HEK293 (cell line): Measurements from ENCODE around the gene CYB5R2.
A peak's percentile ranks its signal among the peaks of the same experiment; 100 is the strongest.

ENCODE experiments used
- CTCF ChIA-PET: fragments of 350-600 bp; formaldehyde crosslinking; extraction: SDS; loops from one replicate; lab custom pipeline; 2021; ENCODE audit warnings: antibody characterized with exemption; lab: Yijun Ruan, JAX
- POLR2A ChIA-PET: fragments of 300-600 bp; formaldehyde crosslinking; extraction: SDS; loops from one replicate; lab custom pipeline; 2020; ENCODE audit warnings: antibody characterized with exemption, inconsistent platforms; lab: Yijun Ruan, JAX
- H3K27ac ChIP-seq: fragments of 200-500 bp; sonication (Bioruptor generic); 2 replicates; pipeline ENCODE4 v1.5.1; 2014; ENCODE audit warnings: low read depth, low read length, control low read depth, inconsistent platforms; ENCODE audit errors: extremely low read depth
- H3K36me3 ChIP-seq, 2 experiments: fragments of 200-500 bp in 1 of 2; sonication (Bioruptor generic) in 1 of 2; 1 replicate in 1 of 2; 2 replicates in 1 of 2; pipeline ENCODE4 v1.5.1; 2014 to 2017; ENCODE audit warnings: inconsistent platforms in 2 of 2, low read length in 2 of 2; ENCODE audit not compliant: control insufficient read depth in 2 of 2, insufficient read depth in 1 of 2
- H3K4me1 ChIP-seq: fragments of 200-500 bp; sonication (Bioruptor generic); 2 replicates; pipeline ENCODE4 v1.5.1; 2014; ENCODE audit warnings: mild to moderate bottlenecking, low read length, inconsistent platforms; ENCODE audit not compliant: control insufficient read depth, insufficient read depth
- H3K4me3 ChIP-seq: 2 replicates; pipeline ENCODE4 v1.5.1; 2011; ENCODE audit warnings: low read depth, mild to moderate bottlenecking, control low read depth, low read length, moderate library complexity
- H3K9me3 ChIP-seq: fragments of 200-500 bp; sonication (Bioruptor generic); 2 replicates; pipeline ENCODE4 v1.5.1; 2014; ENCODE audit warnings: low read depth, low read length, inconsistent platforms; ENCODE audit not compliant: control insufficient read depth, insufficient read depth
- KLF8 ChIP-seq: fragments of 450-650 bp; formaldehyde crosslinking; IDR thresholded peaks from 2 replicates; pipeline ENCODE4 v1.5.1; 2016; ENCODE audit warnings: missing biosample characterization, missing genetic modification characterization
- KLF9 ChIP-seq: fragments of 450-650 bp; formaldehyde crosslinking; IDR thresholded peaks from 2 replicates; pipeline ENCODE4 v1.5.1; 2016; ENCODE audit warnings: missing biosample characterization, missing genetic modification characterization, low read depth
- PRDM1 ChIP-seq: fragments of 450-650 bp; formaldehyde crosslinking; IDR thresholded peaks from 2 replicates; pipeline ENCODE4; 2016; ENCODE audit warnings: missing biosample characterization, missing genetic modification characterization
- PRDM6 ChIP-seq: fragments of 450-650 bp; formaldehyde crosslinking; IDR thresholded peaks from 2 replicates; pipeline ENCODE4 v1.5.1; 2017; ENCODE audit warnings: missing biosample characterization, missing genetic modification characterization
- SP2 ChIP-seq: fragments of 450-650 bp; formaldehyde crosslinking; IDR thresholded peaks from 2 replicates; pipeline ENCODE4 v1.5.1; 2016; ENCODE audit warnings: missing biosample characterization, missing genetic modification characterization
- TRIM28 ChIP-seq: IDR thresholded peaks from 2 replicates; pipeline ENCODE4 v1.6.1; 2011; ENCODE audit warnings: low read length, control low read depth, borderline replicate concordance
- YY2 ChIP-seq: fragments of 450-650 bp; formaldehyde crosslinking; IDR thresholded peaks from 2 replicates; pipeline ENCODE4 v1.5.1; 2016; ENCODE audit warnings: missing biosample characterization, missing genetic modification characterization
- ZBTB10 ChIP-seq: fragments of 450-650 bp; formaldehyde crosslinking; IDR thresholded peaks from 2 replicates; pipeline ENCODE4 v1.5.1; 2016; ENCODE audit warnings: missing biosample characterization, missing genetic modification characterization
- ZBTB17 ChIP-seq: fragments of 450-650 bp; formaldehyde crosslinking; IDR thresholded peaks from 2 replicates; pipeline ENCODE4 v1.5.1; 2016; ENCODE audit warnings: missing biosample characterization, missing genetic modification characterization
- ZBTB26 ChIP-seq: fragments of 450-650 bp; formaldehyde crosslinking; optimal IDR thresholded peaks from 2 replicates; pipeline ENCODE3; 2016; ENCODE audit warnings: missing biosample characterization, mild to moderate bottlenecking, missing genetic modification characterization
- ZIC2 ChIP-seq: fragments of 450-650 bp; formaldehyde crosslinking; IDR thresholded peaks from 2 replicates; pipeline ENCODE4 v1.5.1; 2016; ENCODE audit warnings: missing biosample characterization, missing genetic modification characterization
- ZNF132 ChIP-seq: fragments of 450-650 bp; formaldehyde crosslinking; IDR thresholded peaks from 2 replicates; pipeline ENCODE4 v1.5.1; 2017; ENCODE audit warnings: missing biosample characterization, missing genetic modification characterization, borderline replicate concordance
- ZNF133 ChIP-seq: fragments of 450-650 bp; formaldehyde crosslinking; IDR thresholded peaks from 2 replicates; pipeline ENCODE4 v1.5.1; 2016; ENCODE audit warnings: missing biosample characterization, missing genetic modification characterization
- ZNF2 ChIP-seq: fragments of 450-650 bp; formaldehyde crosslinking; IDR thresholded peaks from 2 replicates; pipeline ENCODE4 v1.5.1; 2016; ENCODE audit warnings: missing biosample characterization, missing genetic modification characterization
- ZNF211 ChIP-seq: fragments of 450-650 bp; formaldehyde crosslinking; IDR thresholded peaks from 2 replicates; pipeline ENCODE4 v1.5.1; 2016; ENCODE audit warnings: low read depth, missing biosample characterization, missing genetic modification characterization
- ZNF221 ChIP-seq: fragments of 450-650 bp; formaldehyde crosslinking; IDR thresholded peaks from 2 replicates; pipeline ENCODE4 v1.5.1; 2017; ENCODE audit warnings: missing biosample characterization, missing genetic modification characterization, borderline replicate concordance
- ZNF624 ChIP-seq: fragments of 450-650 bp; formaldehyde crosslinking; IDR thresholded peaks from 2 replicates; pipeline ENCODE4 v1.5.1; 2017; ENCODE audit warnings: missing biosample characterization, missing genetic modification characterization
- ZNF645 ChIP-seq: fragments of 450-650 bp; formaldehyde crosslinking; IDR thresholded peaks from 2 replicates; pipeline ENCODE4; 2016; ENCODE audit warnings: missing biosample characterization, missing genetic modification characterization
- ZNF654 ChIP-seq: fragments of 450-650 bp; formaldehyde crosslinking; IDR thresholded peaks from 2 replicates; pipeline ENCODE4 v1.5.1; 2016; ENCODE audit warnings: low read depth, missing biosample characterization, missing genetic modification characterization
- ZNF76 ChIP-seq: fragments of 450-650 bp; formaldehyde crosslinking; IDR thresholded peaks from 2 replicates; pipeline ENCODE4; 2016; ENCODE audit warnings: low read depth, missing biosample characterization, missing genetic modification characterization, borderline replicate concordance
- ZSCAN16 ChIP-seq: fragments of 450-650 bp; formaldehyde crosslinking; IDR thresholded peaks from 2 replicates; pipeline ENCODE4 v1.5.1; 2016; ENCODE audit warnings: missing biosample characterization, missing genetic modification characterization
- ZSCAN30 ChIP-seq: fragments of 450-650 bp; IDR thresholded peaks from 2 replicates; pipeline ENCODE4 v1.5.1; 2018; ENCODE audit warnings: missing biosample characterization, mild to moderate bottlenecking, missing genetic modification characterization, moderate library complexity
- TF ChIP-seq, protein P1 (sequence below): fragments of 450-650 bp; formaldehyde crosslinking; IDR thresholded peaks from 2 replicates; pipeline ENCODE4 v1.5.1; 2016; ENCODE audit warnings: missing biosample characterization, missing genetic modification characterization

Gene CYB5R2

GRCh38 chr11:7665473-7666291, 7.6 kb downstream of the CYB5R2 start:
- TF ChIP-seq, protein P1, sequence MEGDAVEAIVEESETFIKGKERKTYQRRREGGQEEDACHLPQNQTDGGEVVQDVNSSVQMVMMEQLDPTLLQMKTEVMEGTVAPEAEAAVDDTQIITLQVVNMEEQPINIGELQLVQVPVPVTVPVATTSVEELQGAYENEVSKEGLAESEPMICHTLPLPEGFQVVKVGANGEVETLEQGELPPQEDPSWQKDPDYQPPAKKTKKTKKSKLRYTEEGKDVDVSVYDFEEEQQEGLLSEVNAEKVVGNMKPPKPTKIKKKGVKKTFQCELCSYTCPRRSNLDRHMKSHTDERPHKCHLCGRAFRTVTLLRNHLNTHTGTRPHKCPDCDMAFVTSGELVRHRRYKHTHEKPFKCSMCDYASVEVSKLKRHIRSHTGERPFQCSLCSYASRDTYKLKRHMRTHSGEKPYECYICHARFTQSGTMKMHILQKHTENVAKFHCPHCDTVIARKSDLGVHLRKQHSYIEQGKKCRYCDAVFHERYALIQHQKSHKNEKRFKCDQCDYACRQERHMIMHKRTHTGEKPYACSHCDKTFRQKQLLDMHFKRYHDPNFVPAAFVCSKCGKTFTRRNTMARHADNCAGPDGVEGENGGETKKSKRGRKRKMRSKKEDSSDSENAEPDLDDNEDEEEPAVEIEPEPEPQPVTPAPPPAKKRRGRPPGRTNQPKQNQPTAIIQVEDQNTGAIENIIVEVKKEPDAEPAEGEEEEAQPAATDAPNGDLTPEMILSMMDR (tag by site-specific recombination), result peak; percentile 83; the same call in 1 of the 2 replicates
- no peak for TF ChIP-seq ZNF76 (tag by site-specific recombination)
- TF ChIP-seq PRDM1, result no peak
- TF ChIP-seq KLF9 (tag by site-specific recombination), result 0 out of 2 replicates have a peak, but pooled peaks have one; percentile 13
- TF ChIP-seq KLF8 (tag by site-specific recombination), result 0 out of 2 replicates have a peak, but pooled peaks have one; percentile 15
- TF ChIP-seq ZBTB26 (tag by site-specific recombination), result peak; percentile 22
- no peak; the same call in 1 of the 2 replicates for TF ChIP-seq TRIM28
- peak; percentile 73; the same call in 1 of the 2 replicates for TF ChIP-seq ZNF2 (tag by site-specific recombination)
- TF ChIP-seq ZSCAN16 (tag by site-specific recombination), result peak; percentile 87
- 0 out of 2 replicates have a peak, but pooled peaks have one; percentile 16 for TF ChIP-seq ZBTB17
- peak; percentile 70 for TF ChIP-seq ZNF654 (tag by site-specific recombination)
- TF ChIP-seq ZIC2, result peak; percentile 70
- no peak for TF ChIP-seq ZNF132 (tag by site-specific recombination)
- Histone ChIP-seq H3K4me3 (no peak overlapping the region), H3K27ac (no peak overlapping the region), H3K36me3 (no peaks in the 10 kb centered on the region), H3K4me1 (no peaks in the 10 kb centered on the region), H3K9me3 (no peaks in the 10 kb centered on the region)
- POLR2A ChIA-PET, result no interaction called here
- CTCF ChIA-PET, result interaction anchor here (0.5 to 3.5 kb wide), 53 partner anchors 8 to 928 kb away, joined by 3 to 46 read pairs (median 4); partner anchors contain the start of genes PPFIBP2 and ZNF215

DNA sequence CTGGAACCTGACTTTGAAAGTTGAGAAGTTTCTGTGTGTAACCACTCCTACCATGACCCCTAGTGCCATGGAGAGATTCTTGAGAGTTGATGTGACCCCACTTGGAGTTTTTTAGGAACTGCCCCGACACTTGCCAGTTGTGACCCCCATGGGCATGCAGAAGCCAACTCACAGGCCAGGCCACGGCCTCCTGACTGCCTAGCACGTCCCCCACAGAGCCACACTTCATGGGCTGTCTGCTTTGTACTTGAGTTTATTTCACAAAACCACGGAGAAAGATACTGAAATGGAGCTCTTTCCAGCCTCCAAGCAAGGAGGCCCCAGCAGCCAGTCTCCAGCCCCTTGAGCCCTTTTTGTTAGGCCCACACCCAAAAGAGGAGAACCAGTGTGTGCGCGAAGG, 8.4 kb downstream of the CYB5R2 start:
- ChIA-PET POLR2A (no interaction called here), CTCF (interaction anchor here (0.5 to 3.5 kb wide), 27 partner anchors 7 to 927 kb away, joined by 3 to 46 read pairs (median 4); partner anchors contain the start of genes PPFIBP2 and ZNF215)
- Histone ChIP-seq H3K4me3 (no peak overlapping the region), H3K4me1 (no peaks in the 10 kb centered on the region), H3K9me3 (no peaks in the 10 kb centered on the region), H3K27ac (no peak overlapping the region), H3K36me3 (no peaks in the 10 kb centered on the region)
- TF ChIP-seq ZNF211 (tag by site-specific recombination) (no peak), YY2 (tag by site-specific recombination) (no peak), ZSCAN30 (tag by site-specific recombination) (no peak), PRDM6 (tag by site-specific recombination) (no peak), ZNF645 (tag by site-specific recombination) (no peak), ZBTB10 (tag by site-specific recombination) (no peak), SP2 (tag by site-specific recombination) (no peak), ZNF221 (tag by site-specific recombination) (no peak), ZNF624 (tag by site-specific recombination) (no peak), ZNF133 (tag by site-specific recombination) (no peak)
